Upper lobe of right lung (tissue), 1 donor: ENCODE results near the gene ALS2. TPM values are rescaled to one million over a fixed set of nuclear protein-coding genes. Genes with fewer than 3 reads are reported as not detected.
"Not testable (repeated sequence)": the region's sequence is repeated elsewhere in the genome, so short reads cannot be mapped to it uniquely, and the experiment has no call there.

ENCODE experiments used
- ATAC-seq: fragments of 200-7000 bp; cut with Tn5 transposase; one replicate; pipeline ENCODE4 v1.9.1; 2020; ENCODE audit warnings: mild to moderate bottlenecking, moderate library complexity
- DNase-seq: peaks from one replicate; pipeline ENCODE4 v3.0.0-alpha.2; 2020
- H3K27ac ChIP-seq: fragments of 200-600 bp; one replicate; pipeline ENCODE4 v1.8.0; 2022
- H3K27me3 ChIP-seq: fragments of 200-600 bp; one replicate; pipeline ENCODE4 v1.8.0; 2022; ENCODE audit warnings: mild to moderate bottlenecking
- H3K36me3 ChIP-seq: fragments of 200-600 bp; one replicate; pipeline ENCODE4 v1.8.0; 2022
- H3K4me1 ChIP-seq: fragments of 200-600 bp; one replicate; pipeline ENCODE4 v1.8.0; 2022
- H3K4me3 ChIP-seq: fragments of 200-600 bp; one replicate; pipeline ENCODE4 v1.8.0; 2022; ENCODE audit warnings: mild to moderate bottlenecking
- H3K9me3 ChIP-seq: fragments of 200-600 bp; one replicate; pipeline ENCODE4 v1.8.0; 2022
- CTCF ChIP-seq: fragments of 200-600 bp; IDR thresholded peaks from one replicate; pipeline ENCODE4 v1.8.0; 2022; ENCODE audit warnings: antibody characterized with exemption
- intact Hi-C: fragments of 100-400 bp; cut with DNase I; formaldehyde crosslinking; loops from one replicate; pipeline ENCODE4 v1.11.0; 2022
- total RNA-seq: library from RNA; stranded (reverse); fragmentation: NEBNext Ultra II Directional; extraction: Animal tissue kit (Norgen Biotek cat#: 25700); gene quantifications from one replicate; pipeline ENCODE4 v1.2.1, GENCODE V29; 2021
- donor health status: DM: no; HTN: yes; CAD: no; lungs with severe emphysema.

The ALS2 gene
- total RNA-seq, 1 donor from 2014 or later = 26.2 TPM

GRCh38 chr2:201807452-201807999 is 26.8 kb upstream of the ALS2 start:
- H3K4me1 ChIP-seq = peaks cover 4% of the 10 kb centered on the region
- DNase-seq (no peak), ATAC-seq (no peak)
- no peaks in the 10 kb centered on the region for H3K36me3 ChIP-seq
- H3K27ac ChIP-seq = no peak overlapping the region
- peaks cover 6% of the 10 kb centered on the region for H3K27me3 ChIP-seq
- intact Hi-C loops = no loop called here
- H3K4me3 ChIP-seq = no peak overlapping the region
- no peak for TF ChIP-seq CTCF
- no peaks in the 10 kb centered on the region for H3K9me3 ChIP-seq

- ATAC-seq (no peak), DNase-seq (no peak)
- TF ChIP-seq CTCF = no peak
- peaks cover 4% of the 10 kb centered on the region for H3K4me1 ChIP-seq
- no peaks in the 10 kb centered on the region for H3K36me3 ChIP-seq
- no peak within 1 kb of the TSS for H3K4me3 ChIP-seq
- no peak within 1 kb of the TSS for H3K27ac ChIP-seq
- intact Hi-C loops = no loop called here
- H3K9me3 ChIP-seq = no peaks in the 10 kb centered on the region
- peaks cover 6% of the 10 kb centered on the region for H3K27me3 ChIP-seq
Observed at GRCh38 chr2:201806442-201807170, 25.9 kb upstream of the ALS2 start, which contains the start of gene CDK15. CDK15 (plus strand) TSS chr2:201806537; CDS start chr2:201806665, 128 bp downstream.

- H3K4me1 ChIP-seq, H3K9me3 ChIP-seq, ATAC-seq, intact Hi-C loops, H3K36me3 ChIP-seq, H3K4me3 ChIP-seq, H3K27ac ChIP-seq, H3K27me3 ChIP-seq, DNase-seq: not testable (repeated sequence)
Observed at GRCh38 chr2:201798914-201799285, 18.2 kb upstream of the ALS2 start.

GRCh38 chr2:201798252-201798913 is 17.6 kb upstream of the ALS2 start:
- H3K36me3 ChIP-seq = no peaks in the 10 kb centered on the region
- ATAC-seq = no peak
- no peak for TF ChIP-seq CTCF
- H3K9me3 ChIP-seq = no peaks in the 10 kb centered on the region
- no peaks in the 10 kb centered on the region for H3K4me1 ChIP-seq
- H3K27ac ChIP-seq = no peak overlapping the region
- H3K27me3 ChIP-seq = no peaks in the 10 kb centered on the region
- intact Hi-C loops = no loop called here
- no peak for DNase-seq
- H3K4me3 ChIP-seq = no peak overlapping the region

GRCh38 chr2:201797175-201797840 is 16.6 kb upstream of the ALS2 start:
- no peak for TF ChIP-seq CTCF
- ATAC-seq (no peak), DNase-seq (no peak)
- no peaks in the 10 kb centered on the region for H3K9me3 ChIP-seq
- H3K27ac ChIP-seq = no peak overlapping the region
- H3K36me3 ChIP-seq = no peaks in the 10 kb centered on the region
- no peak overlapping the region for H3K4me3 ChIP-seq
- no peaks in the 10 kb centered on the region for H3K4me1 ChIP-seq
- intact Hi-C loops = no loop called here
- H3K27me3 ChIP-seq = no peaks in the 10 kb centered on the region

- no peaks in the 10 kb centered on the region for H3K27me3 ChIP-seq
Observed at GRCh38 chr2:201796478-201796865, 15.7 kb upstream of the ALS2 start.

More at GRCh38 chr2:201796478-201796865, 15.7 kb upstream of the ALS2 start:
- no peaks in the 10 kb centered on the region for H3K9me3 ChIP-seq
- H3K27ac ChIP-seq = no peak overlapping the region
- TF ChIP-seq CTCF = no peak
- no peak for DNase-seq
- H3K4me1 ChIP-seq = no peaks in the 10 kb centered on the region
- no peak overlapping the region for H3K4me3 ChIP-seq
- intact Hi-C loops = no loop called here
- ATAC-seq = no peak
- H3K36me3 ChIP-seq = no peaks in the 10 kb centered on the region
